HEK293 (cell line): ENCODE data around the gene FANCE.
A peak's percentile ranks its signal among the peaks of the same experiment; 100 is the strongest.

Source experiments
- HOXA7 ChIP-seq: sonication (generic); formaldehyde crosslinking; IDR thresholded peaks from 2 replicates; pipeline ENCODE4 v1.8.1; 2022; ENCODE audit warnings: missing genetic modification reagents, borderline replicate concordance
- TCF7L2 ChIP-seq: IDR thresholded peaks from 2 replicates; pipeline ENCODE4 v1.6.1; 2011; ENCODE audit warnings: low read depth, mild to moderate bottlenecking, inconsistent platforms, low read length, moderate library complexity, borderline replicate concordance
- ZEB2 ChIP-seq: fragments of 450-650 bp; formaldehyde crosslinking; IDR thresholded peaks from 2 replicates; pipeline ENCODE4 v1.5.1; 2016; ENCODE audit warnings: missing biosample characterization, missing genetic modification characterization
- ZFP37 ChIP-seq: fragments of 450-650 bp; formaldehyde crosslinking; IDR thresholded peaks from 2 replicates; pipeline ENCODE4 v1.5.1; 2016; ENCODE audit warnings: missing biosample characterization, missing genetic modification characterization
- ZNF112 ChIP-seq: fragments of 450-650 bp; formaldehyde crosslinking; IDR thresholded peaks from 2 replicates; pipeline ENCODE4 v1.5.0; 2017; ENCODE audit warnings: missing biosample characterization, missing genetic modification characterization
- ZNF169 ChIP-seq: fragments of 450-650 bp; formaldehyde crosslinking; IDR thresholded peaks from 2 replicates; pipeline ENCODE4 v1.5.1; 2016; ENCODE audit warnings: missing biosample characterization, missing genetic modification characterization
- ZNF37A ChIP-seq: fragments of 450-650 bp; IDR thresholded peaks from 2 replicates; pipeline ENCODE4 v1.5.1; 2018; ENCODE audit warnings: missing biosample characterization, missing genetic modification characterization
- ZNF391 ChIP-seq: fragments of 450-650 bp; formaldehyde crosslinking; IDR thresholded peaks from 2 replicates; pipeline ENCODE4 v1.5.1; 2016; ENCODE audit warnings: low read depth, missing biosample characterization, missing genetic modification characterization, borderline replicate concordance
- ZNF416 ChIP-seq: fragments of 450-650 bp; formaldehyde crosslinking; IDR thresholded peaks from 2 replicates; pipeline ENCODE4 v1.5.1; 2016; ENCODE audit warnings: missing biosample characterization, missing genetic modification characterization
- ZNF423 ChIP-seq: fragments of 450-650 bp; formaldehyde crosslinking; IDR thresholded peaks from 2 replicates; pipeline ENCODE4 v1.5.1; 2016; ENCODE audit warnings: missing biosample characterization, missing genetic modification characterization
- ZNF433 ChIP-seq: fragments of 450-650 bp; formaldehyde crosslinking; IDR thresholded peaks from 2 replicates; pipeline ENCODE4 v1.5.1; 2016; ENCODE audit warnings: missing biosample characterization, missing genetic modification characterization, low read depth
- ZNF501 ChIP-seq: fragments of 450-650 bp; formaldehyde crosslinking; IDR thresholded peaks from 2 replicates; pipeline ENCODE4 v1.5.1; 2016; ENCODE audit warnings: missing biosample characterization, missing genetic modification characterization
- ZNF514 ChIP-seq: fragments of 450-650 bp; formaldehyde crosslinking; IDR thresholded peaks from 2 replicates; pipeline ENCODE4 v1.5.1; 2016; ENCODE audit warnings: missing biosample characterization, missing genetic modification characterization
- ZNF558 ChIP-seq: fragments of 450-650 bp; formaldehyde crosslinking; IDR thresholded peaks from 2 replicates; pipeline ENCODE4 v1.5.1; 2016; ENCODE audit warnings: missing biosample characterization, missing genetic modification characterization
- ZNF561 ChIP-seq: fragments of 450-650 bp; IDR thresholded peaks from 2 replicates; pipeline ENCODE4 v1.5.1; 2018; ENCODE audit warnings: missing biosample characterization, missing genetic modification characterization, borderline replicate concordance
- ZNF626 ChIP-seq: fragments of 450-650 bp; sonication (Bioruptor Pico); formaldehyde crosslinking; IDR thresholded peaks from 2 replicates; pipeline ENCODE4 v1.5.1; 2018; ENCODE audit warnings: missing biosample characterization, missing genetic modification characterization, inconsistent platforms
- ZNF658 ChIP-seq: fragments of 450-650 bp; formaldehyde crosslinking; IDR thresholded peaks from 2 replicates; pipeline ENCODE4; 2016; ENCODE audit warnings: missing biosample characterization, missing genetic modification characterization
- ZNF660 ChIP-seq: fragments of 450-650 bp; IDR thresholded peaks from 2 replicates; pipeline ENCODE4 v1.5.1; 2018; ENCODE audit warnings: missing biosample characterization, mild to moderate bottlenecking, missing genetic modification characterization
- ZNF670 ChIP-seq: fragments of 450-650 bp; formaldehyde crosslinking; IDR thresholded peaks from 2 replicates; pipeline ENCODE4 v1.5.1; 2016; ENCODE audit warnings: missing biosample characterization, missing genetic modification characterization, low read depth
- ZNF677 ChIP-seq: fragments of 450-650 bp; IDR thresholded peaks from 2 replicates; pipeline ENCODE4 v1.5.0; 2018; ENCODE audit warnings: missing biosample characterization, mild to moderate bottlenecking, missing genetic modification characterization, moderate library complexity
- ZNF792 ChIP-seq: fragments of 450-650 bp; formaldehyde crosslinking; IDR thresholded peaks from 2 replicates; pipeline ENCODE4 v1.5.1; 2016; ENCODE audit warnings: missing biosample characterization, missing genetic modification characterization
- ZNF830 ChIP-seq: fragments of 450-650 bp; IDR thresholded peaks from 2 replicates; pipeline ENCODE4 v1.5.0; 2018; ENCODE audit warnings: missing biosample characterization, missing genetic modification characterization, low read depth, mild to moderate bottlenecking, moderate library complexity
- ZSCAN16 ChIP-seq: fragments of 450-650 bp; formaldehyde crosslinking; IDR thresholded peaks from 2 replicates; pipeline ENCODE4 v1.5.1; 2016; ENCODE audit warnings: missing biosample characterization, missing genetic modification characterization
- ZXDB ChIP-seq: fragments of 450-650 bp; formaldehyde crosslinking; IDR thresholded peaks from 2 replicates; pipeline ENCODE4 v1.5.1; 2016; ENCODE audit warnings: missing biosample characterization, missing genetic modification characterization
- TF ChIP-seq, protein P1 (sequence below): fragments of 450-650 bp; formaldehyde crosslinking; IDR thresholded peaks from 2 replicates; pipeline ENCODE4 v1.5.1; 2017; ENCODE audit warnings: missing biosample characterization, missing genetic modification characterization
- TF ChIP-seq, protein P2 (sequence below): fragments of 450-650 bp; formaldehyde crosslinking; IDR thresholded peaks from 2 replicates; pipeline ENCODE4 v1.5.1; 2017; ENCODE audit warnings: missing biosample characterization, mild to moderate bottlenecking, missing genetic modification characterization, moderate library complexity
- TF ChIP-seq, protein P3 (sequence below): fragments of 450-650 bp; formaldehyde crosslinking; IDR thresholded peaks from 2 replicates; pipeline ENCODE4 v1.5.1; 2016; ENCODE audit warnings: missing biosample characterization, missing genetic modification characterization
- TF ChIP-seq, protein P4 (sequence below): fragments of 450-650 bp; formaldehyde crosslinking; IDR thresholded peaks from 2 replicates; pipeline ENCODE4 v1.5.1; 2016; ENCODE audit warnings: missing biosample characterization, missing genetic modification characterization
- TF ChIP-seq, protein P5 (sequence below): fragments of 450-650 bp; formaldehyde crosslinking; conservative IDR thresholded peaks from 2 replicates; pipeline ENCODE4 v1.5.1; 2016; ENCODE audit warnings: low read depth, missing biosample characterization, missing genetic modification characterization
- TF ChIP-seq, protein P6 (sequence below): fragments of 450-650 bp; formaldehyde crosslinking; IDR thresholded peaks from 2 replicates; pipeline ENCODE4 v1.5.1; 2016; ENCODE audit warnings: missing biosample characterization, missing genetic modification characterization

The FANCE gene

DNA sequence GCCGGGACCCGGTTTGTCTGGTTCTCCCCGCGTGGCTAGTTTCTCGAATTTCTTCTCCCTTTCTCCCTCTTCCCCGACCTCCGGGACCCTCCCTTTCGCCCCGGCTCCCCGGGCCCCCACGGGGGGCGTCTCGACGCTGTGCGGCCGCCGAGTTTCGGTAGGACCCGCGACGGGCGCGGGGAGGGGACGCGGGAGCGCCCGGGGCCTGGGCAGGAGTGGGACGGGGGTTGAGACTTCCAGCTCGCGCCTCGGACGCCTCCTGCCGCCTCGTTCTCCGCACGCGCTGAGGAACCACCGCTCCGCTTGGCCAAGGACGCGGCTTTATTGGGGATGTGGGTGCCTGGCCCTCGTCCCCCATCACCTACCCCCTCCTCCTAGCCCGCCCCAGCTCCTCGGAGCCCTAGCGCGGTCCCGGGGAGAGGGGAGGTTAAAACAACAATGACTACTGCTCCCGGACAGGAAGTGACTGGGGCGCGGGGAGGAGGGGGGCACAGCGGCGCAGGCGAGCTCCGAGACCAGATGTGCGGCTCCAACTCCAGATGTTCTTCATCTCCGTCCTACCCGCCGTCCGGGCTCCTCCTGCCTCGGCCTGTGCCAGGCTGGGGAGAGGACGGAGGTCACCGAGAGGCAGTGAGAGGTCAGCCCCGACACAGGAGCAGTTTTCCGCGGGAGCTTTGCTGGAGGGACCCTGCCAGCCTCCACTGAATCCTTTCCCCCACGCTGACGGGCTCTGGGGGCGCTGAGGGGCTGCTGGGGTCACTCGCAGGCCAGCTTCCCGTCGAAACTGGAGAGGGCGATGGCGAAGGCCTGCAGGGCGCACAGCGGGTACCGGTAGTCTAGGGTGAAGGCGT is 45.7 kb downstream of the FANCE start (continued):
- no peak for TF ChIP-seq ZNF423
- no peak for TF ChIP-seq ZNF558 (tag by site-specific recombination)
- TF ChIP-seq, protein P1, sequence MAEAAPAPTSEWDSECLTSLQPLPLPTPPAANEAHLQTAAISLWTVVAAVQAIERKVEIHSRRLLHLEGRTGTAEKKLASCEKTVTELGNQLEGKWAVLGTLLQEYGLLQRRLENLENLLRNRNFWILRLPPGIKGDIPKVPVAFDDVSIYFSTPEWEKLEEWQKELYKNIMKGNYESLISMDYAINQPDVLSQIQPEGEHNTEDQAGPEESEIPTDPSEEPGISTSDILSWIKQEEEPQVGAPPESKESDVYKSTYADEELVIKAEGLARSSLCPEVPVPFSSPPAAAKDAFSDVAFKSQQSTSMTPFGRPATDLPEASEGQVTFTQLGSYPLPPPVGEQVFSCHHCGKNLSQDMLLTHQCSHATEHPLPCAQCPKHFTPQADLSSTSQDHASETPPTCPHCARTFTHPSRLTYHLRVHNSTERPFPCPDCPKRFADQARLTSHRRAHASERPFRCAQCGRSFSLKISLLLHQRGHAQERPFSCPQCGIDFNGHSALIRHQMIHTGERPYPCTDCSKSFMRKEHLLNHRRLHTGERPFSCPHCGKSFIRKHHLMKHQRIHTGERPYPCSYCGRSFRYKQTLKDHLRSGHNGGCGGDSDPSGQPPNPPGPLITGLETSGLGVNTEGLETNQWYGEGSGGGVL (tag by site-specific recombination), result peak; percentile 43; the same call in 1 of the 2 replicates
- no peak for TF ChIP-seq ZNF792
- TF ChIP-seq, protein P2, sequence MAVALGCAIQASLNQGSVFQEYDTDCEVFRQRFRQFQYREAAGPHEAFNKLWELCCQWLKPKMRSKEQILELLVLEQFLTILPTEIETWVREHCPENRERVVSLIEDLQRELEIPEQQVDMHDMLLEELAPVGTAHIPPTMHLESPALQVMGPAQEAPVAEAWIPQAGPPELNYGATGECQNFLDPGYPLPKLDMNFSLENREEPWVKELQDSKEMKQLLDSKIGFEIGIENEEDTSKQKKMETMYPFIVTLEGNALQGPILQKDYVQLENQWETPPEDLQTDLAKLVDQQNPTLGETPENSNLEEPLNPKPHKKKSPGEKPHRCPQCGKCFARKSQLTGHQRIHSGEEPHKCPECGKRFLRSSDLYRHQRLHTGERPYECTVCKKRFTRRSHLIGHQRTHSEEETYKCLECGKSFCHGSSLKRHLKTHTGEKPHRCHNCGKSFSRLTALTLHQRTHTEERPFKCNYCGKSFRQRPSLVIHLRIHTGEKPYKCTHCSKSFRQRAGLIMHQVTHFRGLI (tag by site-specific recombination), result no peak
- TF ChIP-seq ZNF677 (tag by site-specific recombination), result no peak
- TF ChIP-seq ZNF433, result no peak
- TF ChIP-seq ZNF670, result no peak
- no peak for TF ChIP-seq ZNF37A (tag by site-specific recombination)
- TF ChIP-seq ZSCAN16 (tag by site-specific recombination), result no peak
- no peak for TF ChIP-seq TCF7L2
- TF ChIP-seq ZNF660 (tag by site-specific recombination), result no peak
- TF ChIP-seq ZNF169, result no peak
- TF ChIP-seq, protein P3, sequence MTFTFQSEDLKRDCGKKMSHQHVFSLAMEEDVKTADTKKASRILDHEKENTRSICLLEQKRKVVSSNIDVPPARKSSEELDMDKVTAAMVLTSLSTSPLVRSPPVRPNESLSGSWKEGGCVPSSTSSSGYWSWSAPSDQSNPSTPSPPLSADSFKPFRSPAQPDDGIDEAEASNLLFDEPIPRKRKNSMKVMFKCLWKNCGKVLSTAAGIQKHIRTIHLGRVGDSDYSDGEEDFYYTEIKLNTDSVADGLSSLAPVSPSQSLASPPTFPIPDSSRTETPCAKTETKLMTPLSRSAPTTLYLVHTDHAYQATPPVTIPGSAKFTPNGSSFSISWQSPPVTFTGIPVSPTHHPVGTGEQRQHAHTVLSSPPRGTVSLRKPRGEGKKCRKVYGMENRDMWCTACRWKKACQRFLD (tag by site-specific recombination), result no peak
- TF ChIP-seq HOXA7, result no peak
- no peak for TF ChIP-seq ZNF626 (tag by site-specific recombination)
- TF ChIP-seq, protein P4, sequence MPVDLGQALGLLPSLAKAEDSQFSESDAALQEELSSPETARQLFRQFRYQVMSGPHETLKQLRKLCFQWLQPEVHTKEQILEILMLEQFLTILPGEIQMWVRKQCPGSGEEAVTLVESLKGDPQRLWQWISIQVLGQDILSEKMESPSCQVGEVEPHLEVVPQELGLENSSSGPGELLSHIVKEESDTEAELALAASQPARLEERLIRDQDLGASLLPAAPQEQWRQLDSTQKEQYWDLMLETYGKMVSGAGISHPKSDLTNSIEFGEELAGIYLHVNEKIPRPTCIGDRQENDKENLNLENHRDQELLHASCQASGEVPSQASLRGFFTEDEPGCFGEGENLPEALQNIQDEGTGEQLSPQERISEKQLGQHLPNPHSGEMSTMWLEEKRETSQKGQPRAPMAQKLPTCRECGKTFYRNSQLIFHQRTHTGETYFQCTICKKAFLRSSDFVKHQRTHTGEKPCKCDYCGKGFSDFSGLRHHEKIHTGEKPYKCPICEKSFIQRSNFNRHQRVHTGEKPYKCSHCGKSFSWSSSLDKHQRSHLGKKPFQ (tag by site-specific recombination), result no peak
- no peak for TF ChIP-seq ZNF561 (tag by site-specific recombination)
- no peak for TF ChIP-seq ZNF514 (tag by site-specific recombination)
- TF ChIP-seq ZNF658 (tag by site-specific recombination), result no peak
- 0 out of 2 replicates have a peak, but pooled peaks have one; percentile 20 for TF ChIP-seq ZXDB
- no peak for TF ChIP-seq ZNF112 (tag by site-specific recombination)
- TF ChIP-seq, protein P5, sequence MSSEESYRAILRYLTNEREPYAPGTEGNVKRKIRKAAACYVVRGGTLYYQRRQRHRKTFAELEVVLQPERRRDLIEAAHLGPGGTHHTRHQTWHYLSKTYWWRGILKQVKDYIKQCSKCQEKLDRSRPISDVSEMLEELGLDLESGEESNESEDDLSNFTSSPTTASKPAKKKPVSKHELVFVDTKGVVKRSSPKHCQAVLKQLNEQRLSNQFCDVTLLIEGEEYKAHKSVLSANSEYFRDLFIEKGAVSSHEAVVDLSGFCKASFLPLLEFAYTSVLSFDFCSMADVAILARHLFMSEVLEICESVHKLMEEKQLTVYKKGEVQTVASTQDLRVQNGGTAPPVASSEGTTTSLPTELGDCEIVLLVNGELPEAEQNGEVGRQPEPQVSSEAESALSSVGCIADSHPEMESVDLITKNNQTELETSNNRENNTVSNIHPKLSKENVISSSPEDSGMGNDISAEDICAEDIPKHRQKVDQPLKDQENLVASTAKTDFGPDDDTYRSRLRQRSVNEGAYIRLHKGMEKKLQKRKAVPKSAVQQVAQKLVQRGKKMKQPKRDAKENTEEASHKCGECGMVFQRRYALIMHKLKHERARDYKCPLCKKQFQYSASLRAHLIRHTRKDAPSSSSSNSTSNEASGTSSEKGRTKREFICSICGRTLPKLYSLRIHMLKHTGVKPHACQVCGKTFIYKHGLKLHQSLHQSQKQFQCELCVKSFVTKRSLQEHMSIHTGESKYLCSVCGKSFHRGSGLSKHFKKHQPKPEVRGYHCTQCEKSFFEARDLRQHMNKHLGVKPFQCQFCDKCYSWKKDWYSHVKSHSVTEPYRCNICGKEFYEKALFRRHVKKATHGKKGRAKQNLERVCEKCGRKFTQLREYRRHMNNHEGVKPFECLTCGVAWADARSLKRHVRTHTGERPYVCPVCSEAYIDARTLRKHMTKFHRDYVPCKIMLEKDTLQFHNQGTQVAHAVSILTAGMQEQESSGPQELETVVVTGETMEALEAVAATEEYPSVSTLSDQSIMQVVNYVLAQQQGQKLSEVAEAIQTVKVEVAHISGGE (tag by site-specific recombination), result no peak
- no peak for TF ChIP-seq ZNF391 (tag by site-specific recombination)
- TF ChIP-seq ZNF416, result no peak
- TF ChIP-seq ZEB2 (tag by site-specific recombination), result 0 out of 2 replicates have a peak, but pooled peaks have one; percentile 19
- no peak for TF ChIP-seq ZNF501 (tag by site-specific recombination)
- TF ChIP-seq, protein P6, sequence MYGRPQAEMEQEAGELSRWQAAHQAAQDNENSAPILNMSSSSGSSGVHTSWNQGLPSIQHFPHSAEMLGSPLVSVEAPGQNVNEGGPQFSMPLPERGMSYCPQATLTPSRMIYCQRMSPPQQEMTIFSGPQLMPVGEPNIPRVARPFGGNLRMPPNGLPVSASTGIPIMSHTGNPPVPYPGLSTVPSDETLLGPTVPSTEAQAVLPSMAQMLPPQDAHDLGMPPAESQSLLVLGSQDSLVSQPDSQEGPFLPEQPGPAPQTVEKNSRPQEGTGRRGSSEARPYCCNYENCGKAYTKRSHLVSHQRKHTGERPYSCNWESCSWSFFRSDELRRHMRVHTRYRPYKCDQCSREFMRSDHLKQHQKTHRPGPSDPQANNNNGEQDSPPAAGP (tag by site-specific recombination), result no peak
- no peak for TF ChIP-seq ZFP37 (tag by site-specific recombination)
- TF ChIP-seq ZNF830 (tag by site-specific recombination), result no peak
